Activated naive CD4-positive, alpha-beta T cell treated with anti-CD3 and anti-CD28 coated beads for 36 hours (primary cell): ENCODE measurements around the gene SLC43A1. TPM values are rescaled to one million over a fixed set of nuclear protein-coding genes. Genes with fewer than 3 reads are reported as not detected.
"Not testable (repeated sequence)": the region's sequence is repeated elsewhere in the genome, so short reads cannot be mapped to it uniquely, and the experiment has no call there.

Experiments used
- CTCF ChIA-PET: fragments of 350-600 bp; sonication (Branson Sonifier 250); formaldehyde crosslinking; loops from one replicate; lab custom pipeline; 2021; ENCODE audit warnings: antibody characterized with exemption; lab: Charles Lee
- DNase-seq: peaks from one replicate; pipeline ENCODE4 v3.0.0-alpha.2; 2020
- H3K27ac Mint-ChIP-seq: one replicate; pipeline ENCODE4 v1.8.0; 2021; ENCODE audit warnings: mild to moderate bottlenecking, mixed read lengths
- H3K27me3 Mint-ChIP-seq: one replicate; pipeline ENCODE4 v1.8.0; 2021; ENCODE audit warnings: low read depth, mixed read lengths
- H3K36me3 Mint-ChIP-seq: one replicate; pipeline ENCODE4 v1.8.0; 2021; ENCODE audit warnings: low read depth, mixed read lengths
- H3K4me1 Mint-ChIP-seq: one replicate; pipeline ENCODE4 v1.8.0; 2021; ENCODE audit warnings: low read depth, mixed read lengths
- H3K4me3 Mint-ChIP-seq: one replicate; pipeline ENCODE4 v1.8.0; 2021; ENCODE audit warnings: mild to moderate bottlenecking, moderate library complexity, mixed read lengths
- H3K9me3 Mint-ChIP-seq: one replicate; pipeline ENCODE4 v1.8.0; 2021; ENCODE audit warnings: mixed read lengths
- intact Hi-C: fragments of 100-400 bp; cut with micrococcal nuclease; formaldehyde crosslinking; loops from one replicate; pipeline ENCODE4 v1.15.1; 2023
- total RNA-seq, 2 experiments: library from RNA; stranded (reverse); gene quantifications; one replicate each; pipeline ENCODE4 v1.2.3, GENCODE V29; 2021

The SLC43A1 gene
- total RNA-seq, 2 experiments from 2014 or later = 26.5 to 29.7 TPM

- CTCF ChIA-PET = interaction anchor here (1.0 to 2.0 kb wide), 2 partner anchors 11 to 97 kb away, joined by 3 to 9 read pairs; no protein-coding TSS in a partner anchor
- Mint-ChIP-seq H3K27me3 (peaks cover 5% of the 10 kb centered on the region), H3K27ac (no peak overlapping the region), H3K4me3 (no peak overlapping the region), H3K36me3 (no peaks in the 10 kb centered on the region), H3K4me1 (no peaks in the 10 kb centered on the region), H3K9me3 (no peaks in the 10 kb centered on the region)
- no peak for DNase-seq
- intact Hi-C loops = no loop called here
Observed at GRCh38 chr11:57446055-57446454, 69.4 kb downstream of the SLC43A1 start.

- DNase-seq, intact Hi-C loops, H3K9me3 Mint-ChIP-seq, H3K36me3 Mint-ChIP-seq, H3K4me3 Mint-ChIP-seq, H3K27ac Mint-ChIP-seq, H3K4me1 Mint-ChIP-seq, H3K27me3 Mint-ChIP-seq: not testable (repeated sequence)
- CTCF ChIA-PET = interaction anchor here (0.6 to 2.8 kb wide), 2 partner anchors 12 to 81 kb away, joined by 3 to 15 read pairs; no protein-coding TSS in a partner anchor
Observed at GRCh38 chr11:57445122-57445394, 70.4 kb downstream of the SLC43A1 start.

DNA sequence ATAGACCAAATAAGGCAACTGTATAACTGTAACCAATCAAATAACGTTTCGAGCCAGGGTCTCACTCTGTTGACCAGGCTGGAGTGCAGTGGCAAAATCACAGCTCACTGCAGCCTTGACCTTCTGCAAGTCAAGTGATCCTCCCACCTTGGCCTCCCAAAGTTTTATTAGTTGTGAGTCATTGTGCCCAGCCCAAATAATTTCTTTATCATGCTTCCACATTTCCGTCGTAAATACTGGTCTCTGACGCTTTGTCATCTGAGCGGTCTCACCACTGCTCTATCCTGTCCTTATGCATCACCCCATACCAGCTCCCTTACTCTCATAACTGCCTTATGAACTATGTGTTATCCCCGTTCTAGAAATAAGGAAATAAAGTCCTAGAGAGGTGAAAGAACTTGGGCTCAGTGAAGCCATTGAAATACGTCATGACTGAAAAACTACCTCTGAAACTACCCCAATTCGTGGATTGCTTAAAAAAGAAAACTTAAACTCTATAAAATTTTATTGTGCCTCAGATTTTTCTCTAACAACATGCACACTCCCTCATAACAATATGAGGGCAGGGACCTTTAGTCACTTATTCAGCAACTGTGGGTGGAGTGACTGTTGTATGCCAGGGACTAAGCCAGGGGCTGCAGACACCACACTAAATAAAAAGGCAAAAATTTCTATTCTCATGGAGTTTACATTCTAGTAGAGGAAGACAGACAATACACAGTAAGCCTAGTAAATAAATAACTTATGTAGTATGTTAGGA lies 71.0 kb downstream of the SLC43A1 start:
- Mint-ChIP-seq H3K27me3 (peaks cover 5% of the 10 kb centered on the region), H3K27ac (no peak overlapping the region), H3K4me3 (no peak overlapping the region), H3K9me3 (no peaks in the 10 kb centered on the region), H3K36me3 (no peaks in the 10 kb centered on the region), H3K4me1 (no peaks in the 10 kb centered on the region)
- CTCF ChIA-PET = interaction anchor here (0.6 to 2.8 kb wide), 4 partner anchors 13 to 197 kb away, joined by 3 to 15 read pairs (median 3); no protein-coding TSS in a partner anchor
- DNase-seq = no peak
- intact Hi-C loops = no loop called here

DNA sequence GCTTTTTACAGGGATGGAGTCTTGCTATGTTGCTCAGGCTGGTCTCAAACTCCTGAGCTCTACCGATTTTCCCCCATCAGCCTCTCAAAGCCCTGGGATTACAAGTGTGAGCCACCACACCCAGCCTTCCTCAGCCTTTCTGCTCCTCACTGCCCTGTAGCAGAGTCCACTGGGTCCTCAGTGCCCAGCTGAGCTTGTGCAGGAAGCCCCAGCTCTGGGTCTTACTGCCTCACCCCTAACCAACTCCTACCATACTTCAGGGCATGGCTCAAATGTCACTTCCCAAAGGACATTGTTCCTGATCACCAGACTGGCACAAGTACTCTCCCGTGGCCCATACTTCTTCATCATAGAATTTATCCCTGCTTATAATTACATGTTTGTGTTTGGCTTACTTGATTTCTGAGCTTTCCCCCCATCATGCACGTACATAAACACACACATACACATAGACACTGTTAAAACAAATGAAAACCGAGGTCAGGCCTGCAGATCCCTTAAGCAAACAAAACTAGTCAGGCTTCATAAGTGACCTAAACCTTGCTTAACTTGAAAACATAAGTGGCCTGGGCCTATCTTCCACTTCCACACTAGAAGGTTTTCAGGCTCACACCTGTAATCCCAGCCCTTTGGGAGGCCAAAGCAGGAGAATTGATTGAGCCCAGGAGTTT lies 74.6 kb downstream of the SLC43A1 start:
- Mint-ChIP-seq H3K27me3 (no peaks in the 10 kb centered on the region), H3K4me3 (no peak overlapping the region), H3K9me3 (no peaks in the 10 kb centered on the region), H3K27ac (no peak overlapping the region), H3K4me1 (no peaks in the 10 kb centered on the region), H3K36me3 (no peaks in the 10 kb centered on the region)
- intact Hi-C loops = no loop called here
- no peak for DNase-seq
- CTCF ChIA-PET = interaction anchor here (0.6 to 1.3 kb wide), 3 partner anchors 17 to 87 kb away, joined by 3 to 7 read pairs (median 3); no protein-coding TSS in a partner anchor

DNA sequence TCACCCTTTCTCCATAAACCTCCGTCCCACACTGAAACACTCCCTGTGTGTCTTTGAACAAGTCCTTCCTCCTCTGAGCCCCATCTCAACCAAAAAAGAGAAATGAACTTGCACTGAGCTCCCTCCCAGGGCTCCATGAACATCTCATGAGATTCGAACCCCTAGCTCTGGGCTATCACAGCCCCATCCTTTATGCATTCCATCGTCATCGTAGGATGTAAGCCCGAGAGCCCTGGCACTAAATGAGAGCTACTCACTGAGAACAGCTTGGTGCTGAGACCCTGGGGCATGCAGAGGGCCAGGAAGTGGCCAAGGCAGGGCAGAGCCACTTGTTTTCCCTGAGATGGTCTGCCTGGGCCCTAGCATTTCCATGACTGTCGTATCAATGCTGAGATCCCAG lies 75.7 kb downstream of the SLC43A1 start:
- CTCF ChIA-PET = interaction anchor here (0.8 to 1.3 kb wide), 2 partner anchors 18 to 44 kb away, joined by 3 read pairs; no protein-coding TSS in a partner anchor
- no peak overlapping the region for H3K27ac Mint-ChIP-seq
- intact Hi-C loops = no loop called here
- no peak for DNase-seq
- H3K4me1 Mint-ChIP-seq = no peaks in the 10 kb centered on the region
- H3K4me3 Mint-ChIP-seq = no peak overlapping the region
- H3K9me3 Mint-ChIP-seq = no peaks in the 10 kb centered on the region
- H3K27me3 Mint-ChIP-seq = no peaks in the 10 kb centered on the region
- no peaks in the 10 kb centered on the region for H3K36me3 Mint-ChIP-seq

- CTCF ChIA-PET = interaction anchor here (3.7 kb wide), 1 partner anchor 19 kb away, joined by 20 read pairs; no protein-coding TSS in a partner anchor
- intact Hi-C loops = no loop called here
- H3K4me3 Mint-ChIP-seq = no peak overlapping the region
- DNase-seq = no peak
- H3K9me3 Mint-ChIP-seq = no peaks in the 10 kb centered on the region
- no peak overlapping the region for H3K27ac Mint-ChIP-seq
- no peaks in the 10 kb centered on the region for H3K4me1 Mint-ChIP-seq
- no peaks in the 10 kb centered on the region for H3K36me3 Mint-ChIP-seq
- no peaks in the 10 kb centered on the region for H3K27me3 Mint-ChIP-seq
Observed at GRCh38 chr11:57438345-57439285, 76.9 kb downstream of the SLC43A1 start.

DNA sequence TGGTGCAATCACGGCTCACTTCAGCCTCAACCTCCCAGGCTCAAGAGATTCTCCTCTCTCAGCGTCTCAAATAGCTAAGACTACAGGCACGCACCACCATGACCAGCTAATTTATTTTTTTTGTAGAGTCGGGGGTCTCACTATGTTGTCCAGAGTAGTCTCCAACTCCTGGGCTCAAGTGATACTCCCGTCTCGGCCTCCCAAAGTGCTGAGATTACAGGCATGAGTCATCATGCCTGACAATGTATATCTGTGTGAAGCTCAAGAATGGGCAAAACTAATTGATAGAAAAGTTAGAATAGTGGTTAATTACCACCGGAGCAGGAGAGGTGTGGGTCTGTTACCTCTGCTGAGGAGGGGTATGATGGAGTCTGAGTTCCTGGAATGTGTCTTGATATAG lies 79.5 kb downstream of the SLC43A1 start:
- Mint-ChIP-seq H3K4me1 (no peaks in the 10 kb centered on the region), H3K4me3 (no peak overlapping the region), H3K27me3 (no peaks in the 10 kb centered on the region), H3K27ac (no peak overlapping the region), H3K36me3 (no peaks in the 10 kb centered on the region), H3K9me3 (no peaks in the 10 kb centered on the region)
- DNase-seq = no peak
- CTCF ChIA-PET = interaction anchor here (0.7 to 3.7 kb wide), 4 partner anchors 20 to 133 kb away, joined by 3 to 20 read pairs (median 5); no protein-coding TSS in a partner anchor
- intact Hi-C loops = no loop called here

DNA sequence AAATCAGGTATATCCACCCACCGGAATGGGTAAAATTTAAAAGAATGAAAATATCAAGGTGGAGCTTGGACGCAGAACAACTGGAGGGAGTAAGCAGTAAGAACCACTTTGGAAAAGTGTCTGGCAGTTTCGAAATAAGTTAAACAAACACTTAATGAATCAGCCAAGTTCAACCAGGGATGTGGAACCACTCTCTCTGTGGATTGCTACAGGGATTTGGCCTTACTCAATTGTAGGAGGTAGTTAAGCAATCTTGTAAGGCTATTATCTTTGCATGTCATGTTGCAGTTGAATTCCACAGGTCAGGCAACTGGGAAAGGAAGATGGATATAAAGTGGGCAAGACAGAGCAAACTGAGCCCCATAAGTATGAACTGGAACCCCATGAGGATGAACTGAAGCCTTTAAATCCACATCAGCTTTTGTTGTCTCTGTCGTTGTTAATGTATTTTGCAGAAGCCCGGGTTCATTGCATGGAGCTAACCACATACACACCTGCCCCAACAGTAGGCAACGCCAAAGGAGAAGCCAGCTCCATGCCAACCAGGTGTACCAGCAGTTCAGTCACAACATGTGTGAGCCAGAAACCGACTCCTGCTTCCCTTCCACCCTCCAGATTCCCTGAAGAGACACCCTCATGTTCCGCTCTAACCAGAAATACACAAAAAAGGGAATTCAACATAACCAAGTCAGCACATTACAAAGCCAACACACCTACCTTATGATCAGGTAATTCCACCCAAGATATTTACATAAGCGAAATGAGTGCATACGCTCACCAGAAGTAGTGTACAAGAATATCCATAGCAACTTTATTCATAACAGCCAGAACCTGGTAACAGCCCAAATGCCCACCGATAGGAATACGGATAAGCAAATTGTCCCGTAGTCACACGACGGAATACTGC lies 80.6 kb downstream of the SLC43A1 start:
- no peaks in the 10 kb centered on the region for H3K27me3 Mint-ChIP-seq
- CTCF ChIA-PET = interaction anchor here (0.9 to 3.7 kb wide), 2 partner anchors 23 to 84 kb away, joined by 3 to 20 read pairs; no protein-coding TSS in a partner anchor

More for the DNA sequence above, 80.6 kb downstream of the SLC43A1 start:
- H3K4me3 Mint-ChIP-seq = no peak overlapping the region
- no peaks in the 10 kb centered on the region for H3K9me3 Mint-ChIP-seq
- DNase-seq = no peak
- H3K36me3 Mint-ChIP-seq = no peaks in the 10 kb centered on the region
- no peaks in the 10 kb centered on the region for H3K4me1 Mint-ChIP-seq
- intact Hi-C loops = no loop called here
- no peak overlapping the region for H3K27ac Mint-ChIP-seq

Other genes starting within 250 kb of the SLC43A1 start
- 10 to 100 TPM; 14.1 to 14.7 TPM for gene TNKS1BP1, start 190.8 kb downstream of the SLC43A1 start, total RNA-seq
- 100 to 1,000 TPM; 304 to 322 TPM for gene SSRP1, start 179.8 kb downstream of the SLC43A1 start, total RNA-seq
- gene P2RX3, start 177.3 kb downstream of the SLC43A1 start, total RNA-seq = not detected
- not detected for gene PRG3, start 134.6 kb downstream of the SLC43A1 start, total RNA-seq
- gene PRG2, start 125.1 kb downstream of the SLC43A1 start, total RNA-seq = 1 to 10 TPM; 1.0 TPM
- 100 to 1,000 TPM; 116 to 117 TPM for gene SLC43A3, start 88.6 kb downstream of the SLC43A1 start, total RNA-seq
- gene RTN4RL2, start 55.2 kb downstream of the SLC43A1 start, total RNA-seq = under 1 TPM; 0.74 to 0.99 TPM
- gene TIMM10, start 15.1 kb upstream of the SLC43A1 start, total RNA-seq = 100 to 1,000 TPM; 131 to 136 TPM
- not detected for gene SMTNL1, start 21.9 kb upstream of the SLC43A1 start, total RNA-seq
- gene UBE2L6, start 52.0 kb upstream of the SLC43A1 start, total RNA-seq = 100 to 1,000 TPM; 187 to 194 TPM
- gene SERPING1, start 82.0 kb upstream of the SLC43A1 start, total RNA-seq = under 1 TPM; 0.17 to 0.43 TPM
- gene YPEL4, start 134.2 kb upstream of the SLC43A1 start, total RNA-seq = under 1 TPM; 0.17 to 0.54 TPM
- gene CLP1, start 142.1 kb upstream of the SLC43A1 start, total RNA-seq = 10 to 100 TPM; 11.3 to 14.2 TPM
- gene ZDHHC5, start 152.4 kb upstream of the SLC43A1 start, total RNA-seq = 10 to 100 TPM; 38.5 to 46.6 TPM
- gene MED19, start 196.5 kb upstream of the SLC43A1 start, total RNA-seq = 1 to 10 TPM; 8.2 to 9.0 TPM
- gene TMX2, start 196.9 kb upstream of the SLC43A1 start, total RNA-seq = 10 to 100 TPM; 49.8 to 54.7 TPM
- gene SELENOH, start 225.8 kb upstream of the SLC43A1 start, total RNA-seq = 100 to 1,000 TPM; 249 to 282 TPM
- not detected for gene BTBD18, start 236.1 kb upstream of the SLC43A1 start, total RNA-seq
- gene CTNND1, start 246.1 kb upstream of the SLC43A1 start, total RNA-seq = 1 to 10 TPM; 5.5 to 8.5 TPM